Stimulated activated CD8-positive, alpha-beta memory T cell treated with anti-CD3 and anti-CD28 coated beads, Interleukin-15, amount 100 ng/mL, for 24 hours (primary cell): ENCODE measurements around the gene HECTD4.
"Not testable (repeated sequence)": the region's sequence is repeated elsewhere in the genome, so short reads cannot be mapped to it uniquely, and the experiment has no call there.

Source experiments
- DNase-seq: peaks from one replicate; pipeline ENCODE4 v3.0.0-alpha.2; 2020; ENCODE audit warnings: low read depth

The HECTD4 gene

GRCh38 chr12:112353393-112353792, 28.8 kb downstream of the HECTD4 start:
- no peak for DNase-seq

- no peak for DNase-seq
These were observed 29.3 kb downstream of the HECTD4 start for GRCh38 chr12:112352921-112353320.

DNA sequence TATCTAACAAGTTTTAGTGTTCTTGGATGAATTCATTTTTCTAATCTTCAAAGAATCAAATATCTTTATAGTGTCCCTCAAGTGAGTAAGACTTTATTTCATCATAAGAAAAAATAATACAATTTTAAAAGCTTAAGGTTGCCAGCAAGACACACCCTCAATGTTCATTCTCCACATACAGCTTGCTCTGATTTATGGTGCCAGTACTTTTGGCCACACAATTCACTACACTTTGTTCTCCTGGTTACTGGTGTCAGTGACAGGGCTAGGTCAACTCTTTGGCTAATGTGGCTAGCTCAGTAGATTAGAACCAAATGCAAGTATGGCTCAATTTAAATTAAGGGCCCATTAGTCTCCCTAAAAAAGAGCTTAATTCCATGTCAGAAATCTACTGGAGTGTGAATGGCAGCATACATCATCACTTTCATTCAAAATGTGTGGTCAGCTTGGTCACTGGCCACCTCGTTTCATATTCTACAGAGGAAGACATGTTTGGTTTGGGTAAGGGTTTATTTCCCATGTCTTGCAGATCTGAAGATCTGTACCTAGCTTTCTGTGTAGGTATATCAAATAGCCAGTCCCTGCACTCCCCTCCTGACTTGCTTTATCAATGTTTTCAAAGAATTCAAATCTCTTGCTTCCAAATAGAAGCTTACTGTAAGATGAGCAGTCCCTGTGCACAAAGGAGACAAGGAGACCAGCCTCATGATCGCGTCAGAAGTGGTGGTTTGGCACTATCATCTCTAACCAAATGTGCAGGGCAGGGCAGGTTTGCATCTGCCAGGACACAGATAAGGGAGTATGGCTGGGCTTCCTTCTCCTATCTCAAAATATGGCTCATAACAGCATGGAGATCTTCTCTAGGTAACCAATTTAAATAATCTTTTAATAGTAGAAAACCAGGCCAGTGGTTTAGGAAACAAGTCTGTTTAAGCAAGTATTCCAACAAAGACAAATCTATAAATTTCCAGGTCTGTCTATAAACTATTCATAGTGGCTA, 31.3 kb downstream of the HECTD4 start:
- DNase-seq = no peak

DNA sequence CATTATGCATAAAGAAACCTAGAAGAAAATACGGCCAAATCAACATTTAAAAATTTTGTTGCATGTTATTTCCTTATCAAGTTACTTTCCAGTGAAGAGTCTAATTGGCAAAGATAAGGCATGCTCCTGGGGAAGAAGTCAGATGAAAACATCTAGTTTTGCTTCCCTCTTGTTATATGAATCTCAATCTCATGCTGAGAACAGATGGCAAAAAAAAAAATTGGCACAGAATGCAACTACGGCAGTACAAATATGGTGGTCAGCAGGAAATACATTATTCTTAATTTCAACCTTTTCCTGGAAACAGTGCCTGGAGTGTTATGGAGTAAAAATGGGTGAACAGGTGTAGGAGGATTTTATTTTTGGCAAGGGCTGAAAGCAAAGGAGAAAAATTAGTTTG, 32.8 kb downstream of the HECTD4 start:
- DNase-seq = no peak

DNA sequence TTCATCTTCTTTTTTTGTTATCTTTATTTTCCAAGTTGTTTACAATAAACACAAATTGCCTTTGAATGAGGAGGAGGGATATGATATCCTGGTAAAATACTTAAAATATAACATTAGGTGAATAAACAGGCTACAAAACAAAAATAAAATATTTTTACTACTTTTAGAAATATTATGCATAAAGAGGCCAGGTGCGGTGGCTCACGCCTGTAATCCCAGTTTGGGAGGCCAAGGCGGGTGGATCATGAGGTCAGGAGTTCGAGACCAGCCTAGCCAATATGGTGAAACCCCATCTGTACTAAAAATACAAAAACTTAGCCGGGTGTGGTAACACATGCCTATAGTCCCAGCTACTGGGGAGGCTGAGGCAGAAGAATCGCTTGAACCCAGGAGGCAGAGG, 33.3 kb downstream of the HECTD4 start:
- DNase-seq = not testable (repeated sequence)

DNA sequence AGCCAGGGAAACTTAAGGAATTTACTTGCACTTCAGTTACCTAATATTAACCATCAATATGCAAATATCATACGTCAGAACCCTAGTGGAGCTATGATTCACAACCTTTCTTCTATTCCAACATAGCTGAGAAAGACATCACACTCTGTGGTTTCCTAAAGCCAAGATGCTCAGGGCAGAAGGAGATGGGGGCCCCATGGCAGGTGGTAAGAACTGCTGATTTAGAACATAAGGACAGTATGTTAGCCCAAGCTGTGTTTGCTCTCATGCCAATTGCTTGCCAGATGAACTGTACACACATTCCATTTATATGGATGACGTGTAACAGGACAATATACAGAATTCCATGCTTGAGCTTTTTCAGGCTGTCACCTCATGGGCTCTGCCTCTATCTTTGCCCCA, 34.6 kb downstream of the HECTD4 start:
- no peak for DNase-seq

DNA sequence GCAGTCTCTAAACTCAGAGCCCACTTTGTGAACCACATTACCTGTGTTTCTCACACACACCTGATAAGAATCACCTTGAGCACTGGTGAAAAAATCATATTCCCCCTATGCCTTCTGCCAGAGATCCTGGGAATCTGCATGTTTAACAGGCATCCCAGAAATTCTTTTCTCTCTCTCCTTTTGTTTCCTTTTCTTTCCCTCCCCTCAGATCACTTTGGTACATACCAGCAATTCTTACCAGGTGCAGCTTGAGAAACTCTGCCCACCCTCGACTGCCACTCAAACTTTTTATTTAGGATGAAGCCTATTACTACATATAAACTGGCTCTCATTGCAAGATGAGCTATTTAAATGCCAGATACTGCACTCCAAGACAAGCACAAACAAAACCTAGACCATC, 36.0 kb downstream of the HECTD4 start:
- no peak for DNase-seq

- DNase-seq = no peak
These were observed 38.0 kb downstream of the HECTD4 start for GRCh38 chr12:112344220-112344619.

DNA sequence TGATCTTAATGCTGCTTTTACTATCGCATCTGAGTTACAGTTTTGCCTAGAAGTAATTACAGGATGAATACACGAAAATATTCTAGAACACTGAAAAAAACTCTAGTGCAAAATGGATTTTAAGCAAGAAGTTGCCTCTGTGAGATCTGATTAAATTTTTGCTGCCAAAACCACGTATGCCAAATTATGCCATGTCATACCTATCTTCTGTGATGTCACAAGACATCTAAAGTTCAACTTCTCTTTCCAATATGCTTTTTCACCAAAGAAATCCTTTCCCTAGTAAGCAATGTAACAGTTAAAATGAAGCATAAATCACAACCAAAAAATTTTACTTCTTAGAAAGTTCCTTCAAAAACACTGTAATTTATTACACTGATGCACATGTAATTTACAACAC, 39.6 kb downstream of the HECTD4 start:
- DNase-seq = no peak

DNA sequence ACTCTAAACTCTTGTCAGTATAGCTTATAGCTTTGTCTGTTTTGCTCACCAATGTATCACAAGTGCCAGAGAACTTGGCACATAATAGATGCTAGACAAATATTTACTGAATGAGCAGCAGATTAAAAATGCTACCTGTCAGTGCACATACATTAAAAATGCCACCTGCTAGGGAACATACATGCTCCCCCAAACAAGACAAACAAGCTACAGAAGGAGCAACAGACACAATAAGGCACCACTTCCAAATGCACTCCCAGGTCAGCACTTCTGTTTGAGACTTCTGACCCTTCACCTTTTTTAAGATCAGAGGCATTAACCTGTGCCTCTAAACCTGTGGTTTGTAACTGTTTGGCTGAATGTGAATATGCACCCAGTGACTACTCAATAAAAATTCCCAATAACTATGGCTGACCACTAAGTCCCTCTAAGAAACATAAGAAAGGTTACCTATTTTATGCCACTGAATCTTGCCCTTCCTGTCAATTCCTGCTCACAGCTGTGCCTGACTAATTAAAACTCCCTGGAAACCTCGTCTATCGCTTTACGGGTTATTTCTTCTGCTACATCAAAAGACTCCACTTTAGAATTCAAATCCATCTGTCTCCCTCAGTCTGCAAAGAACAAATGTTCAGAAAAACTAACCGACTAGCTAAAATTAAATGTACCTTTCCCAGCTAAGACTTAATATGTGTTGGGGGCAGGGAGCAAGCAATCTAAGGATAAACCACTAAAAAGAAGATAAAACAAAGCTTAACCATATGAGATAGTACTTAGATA, 41.0 kb downstream of the HECTD4 start:
- no peak for DNase-seq

- DNase-seq = no peak
These were observed 42.0 kb downstream of the HECTD4 start for GRCh38 chr12:112340230-112340629.

DNA sequence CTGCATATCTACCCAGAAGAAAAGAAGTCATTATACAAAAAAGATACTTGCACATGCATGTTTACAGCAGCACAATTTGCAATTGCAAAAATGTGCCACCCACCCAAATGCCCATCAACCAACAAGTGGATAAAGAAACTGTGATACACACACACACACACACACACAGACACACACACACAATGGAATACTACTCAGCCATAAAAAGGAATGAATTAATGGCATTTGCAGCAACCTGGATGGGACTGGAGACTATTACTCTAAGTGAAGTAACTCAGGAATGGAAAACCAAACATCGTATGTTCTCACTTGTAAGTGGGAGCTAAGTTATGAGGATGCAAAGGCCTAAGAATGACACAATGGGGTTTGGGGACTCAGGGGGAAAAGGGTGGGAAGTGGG, 47.2 kb downstream of the HECTD4 start:
- DNase-seq = not testable (repeated sequence)

DNA sequence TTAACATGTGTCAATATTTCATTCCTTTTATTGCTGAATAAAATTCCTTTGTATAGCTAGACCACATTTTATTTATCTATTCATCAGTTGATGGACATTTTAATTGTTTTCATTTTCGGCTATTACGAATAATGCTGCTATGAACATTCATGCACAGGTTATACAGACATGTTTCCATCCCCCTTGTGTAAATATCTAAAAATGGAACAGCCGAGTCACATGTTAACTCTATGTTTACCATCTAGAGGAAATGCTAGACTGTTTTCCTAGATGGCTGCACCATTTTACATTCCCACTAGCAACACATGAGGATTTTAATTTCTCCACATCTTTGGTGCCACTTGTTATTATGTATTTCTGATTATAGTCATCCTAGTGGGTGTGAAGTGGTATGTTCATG, 49.2 kb downstream of the HECTD4 start:
- no peak for DNase-seq

GRCh38 chr12:112331886-112332285, 50.3 kb downstream of the HECTD4 start:
- no peak for DNase-seq

GRCh38 chr12:112330706-112331105, 51.5 kb downstream of the HECTD4 start:
- DNase-seq = no peak

GRCh38 chr12:112328456-112329124, 53.6 kb downstream of the HECTD4 start:
- DNase-seq = no peak

GRCh38 chr12:112327209-112327938, 54.9 kb downstream of the HECTD4 start:
- no peak for DNase-seq

- DNase-seq = no peak
These were observed 56.5 kb downstream of the HECTD4 start for GRCh38 chr12:112325622-112326207.

- DNase-seq = no peak
These were observed 57.1 kb downstream of the HECTD4 start for GRCh38 chr12:112325157-112325556.

- no peak for DNase-seq
These were observed 59.2 kb downstream of the HECTD4 start for GRCh38 chr12:112322882-112323547.

DNA sequence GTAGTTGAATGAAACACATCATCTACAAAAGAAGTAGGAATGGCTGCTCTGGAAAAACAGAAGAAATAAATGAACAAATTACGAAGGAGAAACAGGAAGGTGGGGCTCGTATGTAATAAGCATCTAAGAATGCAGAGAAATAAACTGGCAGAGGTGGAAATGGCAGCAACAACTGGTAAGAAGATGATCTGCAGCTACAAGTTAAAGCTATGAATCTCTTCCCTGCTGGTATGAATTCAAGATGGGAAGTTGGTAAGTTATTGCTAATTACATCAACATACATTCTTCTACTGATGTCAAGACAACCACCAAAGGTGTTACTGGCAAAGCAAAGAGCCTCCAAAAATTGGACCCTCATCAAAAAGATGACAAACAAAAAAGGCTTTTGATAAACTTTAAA, 59.8 kb downstream of the HECTD4 start:
- no peak for DNase-seq
